ENCODE measurements around the gene C9orf72.
"Not testable (repeated sequence)": the region's sequence is repeated elsewhere in the genome, so short reads cannot be mapped to it uniquely, and the experiment has no call there.

Gene C9orf72, protein sequence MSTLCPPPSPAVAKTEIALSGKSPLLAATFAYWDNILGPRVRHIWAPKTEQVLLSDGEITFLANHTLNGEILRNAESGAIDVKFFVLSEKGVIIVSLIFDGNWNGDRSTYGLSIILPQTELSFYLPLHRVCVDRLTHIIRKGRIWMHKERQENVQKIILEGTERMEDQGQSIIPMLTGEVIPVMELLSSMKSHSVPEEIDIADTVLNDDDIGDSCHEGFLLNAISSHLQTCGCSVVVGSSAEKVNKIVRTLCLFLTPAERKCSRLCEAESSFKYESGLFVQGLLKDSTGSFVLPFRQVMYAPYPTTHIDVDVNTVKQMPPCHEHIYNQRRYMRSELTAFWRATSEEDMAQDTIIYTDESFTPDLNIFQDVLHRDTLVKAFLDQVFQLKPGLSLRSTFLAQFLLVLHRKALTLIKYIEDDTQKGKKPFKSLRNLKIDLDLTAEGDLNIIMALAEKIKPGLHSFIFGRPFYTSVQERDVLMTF

GRCh38 chr9:27572918-27573633, at the start of gene C9orf72:
C9orf72 (minus strand) TSS chr9:27573481; CDS start chr9:27567120, 6,361 bp downstream.
- DNase-seq (ENCODE audit: low read depth), result no peak

DNA sequence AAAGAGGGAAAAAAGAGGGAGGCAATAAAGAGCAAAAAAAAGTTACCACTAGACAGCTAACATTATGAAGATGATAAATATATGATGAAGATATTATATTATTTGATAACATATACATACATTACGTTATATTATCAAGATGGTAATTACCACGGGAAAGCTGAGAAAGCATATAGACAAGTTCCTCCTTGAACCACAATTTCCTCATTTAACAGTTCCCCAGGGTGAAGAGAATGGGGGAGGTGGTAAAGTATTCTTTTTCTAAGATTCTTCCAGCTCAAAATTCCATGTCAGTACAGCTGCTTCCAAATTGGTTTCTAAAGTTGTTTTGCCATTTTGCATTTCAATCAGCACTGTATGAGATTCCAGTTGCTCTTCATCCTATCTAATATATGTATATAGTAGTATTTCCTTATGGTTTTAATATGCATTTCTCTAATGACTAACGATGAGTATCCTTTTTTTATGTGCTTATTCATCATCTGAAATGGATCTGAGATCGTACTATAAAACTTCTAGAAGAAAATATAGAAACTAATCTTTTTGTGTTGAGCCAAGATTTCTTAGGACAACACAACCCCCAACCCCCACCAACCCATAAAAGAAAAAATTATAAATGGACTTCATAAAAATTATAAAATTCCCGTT, 49.5 kb upstream of the C9orf72 start:
- no peak for DNase-seq (ENCODE audit: low read depth)

DNA sequence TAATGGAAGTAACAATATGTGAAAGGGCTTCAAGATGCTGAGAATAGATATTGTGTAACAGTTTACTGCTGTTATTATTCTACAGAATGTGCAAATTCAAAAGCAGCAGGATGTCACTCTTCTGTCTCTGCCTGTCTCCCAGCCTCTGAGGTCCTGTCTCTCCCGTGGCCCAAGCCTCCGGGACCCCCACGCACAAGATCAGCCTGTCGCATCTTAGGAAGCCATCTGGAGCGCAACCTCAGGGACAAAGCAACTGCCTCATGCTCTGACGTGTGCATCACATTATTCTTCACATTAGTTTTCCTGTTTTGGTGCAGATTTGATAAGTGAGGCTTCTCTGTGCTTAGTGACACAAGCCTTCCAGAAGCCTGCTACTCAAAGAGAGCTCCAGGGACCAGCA, 46.5 kb upstream of the C9orf72 start:
- DNase-seq (ENCODE audit: low read depth), result no peak

GRCh38 chr9:27618066-27618465, 44.8 kb upstream of the C9orf72 start:
- DNase-seq (ENCODE audit: low read depth), result no peak

GRCh38 chr9:27614551-27614950, 41.3 kb upstream of the C9orf72 start:
- no peak for DNase-seq (ENCODE audit: low read depth)

GRCh38 chr9:27612036-27612435, 38.8 kb upstream of the C9orf72 start:
- DNase-seq (ENCODE audit: low read depth), result not testable (repeated sequence)

- DNase-seq (ENCODE audit: low read depth), result no peak
Measured at GRCh38 chr9:27610622-27611021, 37.3 kb upstream of the C9orf72 start.

- DNase-seq (ENCODE audit: low read depth), result no peak
Measured at GRCh38 chr9:27602954-27603353, 29.7 kb upstream of the C9orf72 start.

GRCh38 chr9:27602142-27602861, 29.0 kb upstream of the C9orf72 start:
- no peak for DNase-seq (ENCODE audit: low read depth)

DNA sequence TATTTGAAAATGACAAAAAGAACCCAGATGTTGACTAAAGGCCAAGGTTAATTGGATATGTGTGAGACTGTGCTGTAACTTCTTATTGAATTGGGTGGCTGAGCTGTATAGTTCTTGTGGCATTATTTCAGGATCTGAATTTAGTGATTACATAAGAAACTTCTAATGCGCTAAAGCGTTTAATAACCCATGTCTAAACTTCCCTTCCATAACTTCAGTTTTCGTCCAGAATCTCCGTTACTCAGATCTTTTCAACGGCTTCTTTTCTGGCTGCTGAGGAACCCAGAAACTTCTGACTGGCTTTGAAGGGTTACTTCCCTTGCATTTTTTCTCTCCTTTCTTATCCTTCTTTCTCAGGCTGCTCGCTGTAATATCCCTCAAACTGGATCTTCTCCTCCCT, 28.1 kb upstream of the C9orf72 start:
- no peak for DNase-seq (ENCODE audit: low read depth)

- no peak for DNase-seq (ENCODE audit: low read depth)
Measured at GRCh38 chr9:27600256-27600655, 27.0 kb upstream of the C9orf72 start.

DNA sequence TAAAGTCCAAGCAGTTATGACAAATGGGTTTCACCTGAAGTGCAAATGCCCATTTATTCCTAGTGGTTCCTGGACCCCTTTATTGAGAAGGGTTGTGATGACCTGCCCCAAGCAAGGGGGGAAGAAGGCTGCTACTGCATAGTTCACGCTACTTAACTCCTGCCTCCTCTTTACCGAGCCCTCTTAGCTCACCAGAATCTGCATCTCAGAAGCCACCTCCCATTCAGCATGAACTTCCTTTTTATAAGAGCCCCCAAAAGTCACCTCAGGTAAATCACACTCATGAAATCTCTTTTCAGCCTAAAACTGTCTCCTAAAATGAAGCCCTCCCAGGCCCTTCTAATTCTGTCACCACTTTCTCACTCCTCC, 26.6 kb upstream of the C9orf72 start:
- DNase-seq (ENCODE audit: low read depth), result no peak

DNA sequence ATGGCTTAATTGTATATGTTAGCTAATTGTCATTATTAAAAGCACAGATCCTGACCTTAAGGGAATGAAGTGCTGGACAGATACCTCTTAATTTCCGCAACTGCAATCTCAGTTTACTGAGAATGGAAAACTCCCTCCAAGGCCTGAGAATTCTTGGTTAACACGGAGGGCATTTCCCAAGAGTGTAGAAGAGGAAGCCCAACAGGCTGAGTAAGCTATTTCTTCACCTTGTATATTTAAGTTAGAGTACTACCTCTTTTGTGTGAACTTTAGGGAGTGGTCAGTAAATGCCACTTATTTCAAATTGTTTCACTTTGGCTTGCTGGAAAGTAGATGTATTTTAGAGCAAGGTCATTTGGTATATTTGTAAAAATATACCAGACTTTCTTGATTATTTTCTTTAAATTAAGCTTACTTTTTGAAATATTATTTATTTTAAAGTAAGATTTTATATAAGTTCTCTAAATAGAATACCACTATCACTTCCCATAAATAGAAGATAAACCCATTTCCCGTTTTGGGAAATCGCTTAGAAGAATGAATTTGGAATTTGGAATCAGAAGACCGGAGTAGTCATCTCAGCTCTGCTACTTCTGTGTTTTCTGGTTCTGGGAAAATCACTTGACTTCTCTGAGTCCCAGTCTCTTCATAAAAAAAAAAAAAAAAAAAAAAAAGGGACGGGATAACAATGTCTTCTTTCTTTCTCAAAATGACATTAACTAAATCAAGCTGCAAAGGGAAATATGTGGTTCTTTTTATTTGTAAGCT, 26.0 kb upstream of the C9orf72 start:
- no peak for DNase-seq (ENCODE audit: low read depth)

DNA sequence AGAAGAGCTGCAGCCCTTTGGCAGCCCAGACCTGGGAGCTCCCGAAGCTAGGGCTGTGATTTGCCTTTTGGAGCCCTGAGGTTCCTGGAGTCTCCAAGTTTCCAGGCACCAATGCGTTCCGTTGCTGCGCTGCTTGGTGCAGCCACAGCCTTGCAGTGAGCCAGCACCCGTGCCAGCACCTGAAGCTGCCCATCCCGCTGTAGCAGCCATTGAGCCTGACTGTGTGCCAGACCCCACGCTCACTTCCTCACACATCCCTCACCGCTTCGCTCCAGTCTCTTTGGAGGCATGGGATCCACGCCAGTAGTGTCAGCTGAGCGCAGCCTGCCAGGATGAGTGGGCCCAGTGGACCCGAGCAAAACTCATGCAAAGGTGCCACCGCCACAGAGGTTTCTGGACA, 22.5 kb upstream of the C9orf72 start:
- DNase-seq (ENCODE audit: low read depth), result no peak

DNA sequence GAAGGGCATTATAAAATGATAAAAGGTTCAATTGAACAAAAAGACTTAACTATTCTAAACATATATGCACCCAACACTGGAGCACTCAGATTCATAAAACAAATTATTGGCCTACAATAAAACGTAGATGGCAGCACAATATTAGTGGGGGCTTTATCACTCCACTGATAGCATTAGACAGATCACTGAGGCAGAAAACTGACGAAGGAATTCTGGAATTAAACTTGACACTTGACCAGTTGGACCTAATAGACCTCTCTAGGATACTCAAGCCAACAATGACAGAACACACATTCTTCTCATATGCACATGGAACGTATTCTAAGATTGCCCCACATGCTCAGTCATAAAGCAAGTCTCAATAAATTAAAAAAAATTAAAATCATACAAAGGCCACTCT, 18.4 kb upstream of the C9orf72 start:
- no peak for DNase-seq (ENCODE audit: low read depth)

DNA sequence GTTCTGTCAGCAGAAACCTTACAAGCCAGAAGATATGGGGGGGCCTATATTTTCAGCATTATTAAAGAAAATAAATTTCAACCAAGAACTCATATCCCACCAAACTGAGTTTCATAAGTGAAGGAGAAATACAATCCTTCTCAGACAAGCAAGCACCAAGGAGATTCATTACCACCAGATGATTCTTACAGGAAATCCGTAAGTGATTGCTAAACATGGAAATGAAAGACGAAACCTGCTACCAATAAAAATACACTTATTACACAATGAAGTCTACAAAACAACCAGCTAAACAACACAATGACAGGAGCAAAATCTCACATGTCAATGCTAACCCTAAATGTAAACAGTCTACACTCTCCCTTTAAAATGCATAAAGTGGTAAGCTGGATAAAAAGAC, 17.8 kb upstream of the C9orf72 start:
- DNase-seq (ENCODE audit: low read depth), result no peak

GRCh38 chr9:27590651-27591050, 17.4 kb upstream of the C9orf72 start:
- peak; percentile 10 for DNase-seq (ENCODE audit: low read depth)

DNA sequence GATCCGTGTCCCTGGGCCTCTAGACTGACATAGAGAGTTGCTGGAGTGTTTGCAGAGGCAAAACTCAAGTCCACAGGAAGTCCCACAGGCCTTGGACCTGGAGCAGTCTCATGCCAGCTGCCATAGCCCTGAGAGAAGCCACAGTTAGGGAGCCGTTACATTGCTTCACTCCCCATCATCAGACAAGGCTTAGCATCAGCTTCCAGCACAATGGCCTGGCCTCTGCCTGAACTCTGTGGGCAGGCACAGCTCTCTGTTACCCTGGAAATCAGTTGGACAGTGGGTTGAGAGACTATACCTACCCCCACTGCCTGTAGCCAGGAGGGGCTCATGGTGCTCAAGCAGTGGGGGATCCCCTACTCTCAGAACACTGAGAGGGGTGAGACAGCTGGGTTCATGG, 16.2 kb upstream of the C9orf72 start:
- no peak for DNase-seq (ENCODE audit: low read depth)

- no peak for DNase-seq (ENCODE audit: low read depth)
Measured at GRCh38 chr9:27586304-27586703, 13.0 kb upstream of the C9orf72 start.

- no peak for DNase-seq (ENCODE audit: low read depth)
Measured at GRCh38 chr9:27584931-27585330, 11.7 kb upstream of the C9orf72 start.

DNA sequence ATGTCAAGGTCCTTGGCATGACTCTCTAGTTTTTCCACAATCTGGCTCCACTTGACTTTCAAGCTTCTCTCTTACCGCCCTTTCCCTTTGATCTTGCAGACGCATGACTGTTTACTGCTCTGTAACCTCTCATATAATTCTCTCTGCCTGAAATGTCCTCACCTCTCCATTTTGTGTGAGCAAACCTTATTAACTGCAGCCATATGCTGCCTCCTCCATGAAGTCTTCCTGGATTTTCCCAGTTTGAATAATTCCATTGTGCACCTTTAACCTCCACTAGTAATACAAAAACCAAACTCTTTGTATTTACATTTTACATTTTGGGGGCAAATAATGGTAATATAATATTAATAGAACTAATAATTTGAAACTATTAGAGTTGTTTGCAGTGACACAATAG, 9.5 kb upstream of the C9orf72 start:
- DNase-seq (ENCODE audit: low read depth), result no peak

- DNase-seq (ENCODE audit: low read depth), result no peak
Measured at GRCh38 chr9:27581826-27582225, 8.5 kb upstream of the C9orf72 start.

Measured in amniotic epithelial cell (primary cell).